GM18502 (cell line): Measurements from ENCODE around the gene C2CD4A.

Experiments
- ATAC-seq: cut with Tn5 transposase; IDR thresholded peaks from one replicate; pipeline ENCODE4 v1.9.1; 2021; ENCODE audit warnings: mild to moderate bottlenecking; ENCODE audit not compliant: unreplicated experiment, poor library complexity

C2CD4A gene

GRCh38 chr15:62093809-62094208 lies 27.0 kb downstream of the C2CD4A start:
- ATAC-seq, result no peak

- ATAC-seq, result no peak
These were observed 27.6 kb downstream of the C2CD4A start for GRCh38 chr15:62094388-62094787.

GRCh38 chr15:62099094-62099601 lies 32.4 kb downstream of the C2CD4A start:
- no peak for ATAC-seq

GRCh38 chr15:62103431-62103830 lies 36.7 kb downstream of the C2CD4A start:
- ATAC-seq, result no peak

GRCh38 chr15:62104401-62104800 lies 37.6 kb downstream of the C2CD4A start:
- no peak for ATAC-seq

- no peak for ATAC-seq
These were observed 38.1 kb downstream of the C2CD4A start for GRCh38 chr15:62104846-62105245.

GRCh38 chr15:62105266-62105665 lies 38.5 kb downstream of the C2CD4A start:
- no peak for ATAC-seq

GRCh38 chr15:62106096-62106495 lies 39.3 kb downstream of the C2CD4A start:
- ATAC-seq, result no peak

GRCh38 chr15:62107571-62108121 lies 40.9 kb downstream of the C2CD4A start:
- ATAC-seq, result no peak

GRCh38 chr15:62108411-62108810 lies 41.6 kb downstream of the C2CD4A start:
- ATAC-seq, result no peak

- ATAC-seq, result no peak
These were observed 42.7 kb downstream of the C2CD4A start for GRCh38 chr15:62109437-62109836.

GRCh38 chr15:62109982-62110851 lies 43.4 kb downstream of the C2CD4A start:
- no peak for ATAC-seq

- no peak for ATAC-seq
These were observed 45.3 kb downstream of the C2CD4A start for GRCh38 chr15:62112081-62112480.

- ATAC-seq, result no peak
These were observed 46.1 kb downstream of the C2CD4A start for GRCh38 chr15:62112616-62113593.

- ATAC-seq, result no peak
These were observed 49.1 kb downstream of the C2CD4A start for GRCh38 chr15:62115847-62116246.

- ATAC-seq, result no peak
These were observed 51.9 kb downstream of the C2CD4A start for GRCh38 chr15:62118520-62119226.

- no peak for ATAC-seq
These were observed 52.6 kb downstream of the C2CD4A start for GRCh38 chr15:62119227-62119864.

GRCh38 chr15:62119874-62120273 lies 53.1 kb downstream of the C2CD4A start:
- no peak for ATAC-seq
